Smooth muscle cell (in vitro differentiated cells): ENCODE data around the gene HPN. TPM values are rescaled to one million over a fixed set of nuclear protein-coding genes. Genes with fewer than 3 reads are reported as not detected.

Experiments
- DNase-seq: peaks from one replicate; lab custom pipeline; 2025; ENCODE audit not compliant: unreplicated experiment; lab: John Stamatoyannopoulos, UW
- H2AFZ ChIP-seq: fragments of 200-600 bp; sonication (generic); 2 replicates; pipeline ENCODE4 v1.6.0; 2016; ENCODE audit warnings: antibody characterized with exemption, low read depth, mild to moderate bottlenecking
- H3F3A ChIP-seq: fragments of 200-600 bp; sonication (generic); 2 replicates; pipeline ENCODE4 v1.6.0; 2017; ENCODE audit warnings: antibody characterized with exemption, low read depth
- H3K27ac ChIP-seq: fragments of 200-600 bp; sonication (generic); 2 replicates; pipeline ENCODE4 v1.5.1; 2016; ENCODE audit warnings: low read depth, mild to moderate bottlenecking
- H3K27me3 ChIP-seq: fragments of 200-600 bp; sonication (generic); 2 replicates; pipeline ENCODE4 v1.6.1; 2016; ENCODE audit warnings: low read depth, mild to moderate bottlenecking
- H3K36me3 ChIP-seq: fragments of 200-600 bp; sonication (generic); 2 replicates; pipeline ENCODE4 v1.5.1; 2016; ENCODE audit warnings: low read depth
- H3K4me1 ChIP-seq: fragments of 200-600 bp; sonication (generic); 2 replicates; pipeline ENCODE4 v1.5.1; 2016; ENCODE audit warnings: low read depth
- H3K4me2 ChIP-seq: fragments of 200-600 bp; sonication (generic); 2 replicates; pipeline ENCODE4 v1.6.0; 2016; ENCODE audit warnings: mild to moderate bottlenecking
- H3K4me3 ChIP-seq: fragments of 200-600 bp; sonication (generic); 2 replicates; pipeline ENCODE4 v1.5.1; 2016; ENCODE audit warnings: mild to moderate bottlenecking
- H3K79me2 ChIP-seq: fragments of 200-600 bp; sonication (generic); 2 replicates; pipeline ENCODE4 v1.6.0; 2016; ENCODE audit warnings: low read depth, mild to moderate bottlenecking
- H3K9ac ChIP-seq: fragments of 200-600 bp; sonication (generic); 2 replicates; pipeline ENCODE4 v1.6.0; 2016; ENCODE audit warnings: low read depth
- H3K9me3 ChIP-seq: fragments of 200-600 bp; sonication (generic); replicated peaks from 2 replicates; pipeline ENCODE4 v1.5.1; 2016; ENCODE audit warnings: low read depth
- H4K20me1 ChIP-seq: fragments of 200-600 bp; sonication (generic); 2 replicates; pipeline ENCODE4 v1.6.0; 2016; ENCODE audit warnings: low read depth
- WGBS: methylation state at CpG from one replicate; pipeline ENCODE4 v1.1.7; 2016; ENCODE audit warnings: low lambda C conversion rate; 5-methylcytosine and 5-hydroxymethylcytosine counted together
- polyA plus RNA-seq: library from polyadenylated mRNA; unstranded; fragments of >200 nt; fragmentation: Nextera tagmentation; extraction: Ambion mirVana; gene quantifications from 2 replicates; pipeline ENCODE4 v1.2.1, GENCODE V29; 2016
- total RNA-seq: library from RNA; depleted of rRNA; stranded (reverse); fragments of >200 nt; gene quantifications from 2 replicates; pipeline ENCODE4 v1.2.3, GENCODE V29; 2014
- TF ChIP-seq, protein P1 (sequence below): fragments of 200-600 bp; sonication (generic); IDR thresholded peaks from 2 replicates; pipeline ENCODE4 v1.5.1; 2017; ENCODE audit warnings: borderline replicate concordance, mild to moderate bottlenecking, antibody characterized with exemption; ENCODE audit not compliant: insufficient read depth, poor library complexity, severe bottlenecking

Gene HPN
- total and polyA plus RNA-seq, 2 experiments from 2014 or later, result 1.3 to 4.1 TPM

DNA sequence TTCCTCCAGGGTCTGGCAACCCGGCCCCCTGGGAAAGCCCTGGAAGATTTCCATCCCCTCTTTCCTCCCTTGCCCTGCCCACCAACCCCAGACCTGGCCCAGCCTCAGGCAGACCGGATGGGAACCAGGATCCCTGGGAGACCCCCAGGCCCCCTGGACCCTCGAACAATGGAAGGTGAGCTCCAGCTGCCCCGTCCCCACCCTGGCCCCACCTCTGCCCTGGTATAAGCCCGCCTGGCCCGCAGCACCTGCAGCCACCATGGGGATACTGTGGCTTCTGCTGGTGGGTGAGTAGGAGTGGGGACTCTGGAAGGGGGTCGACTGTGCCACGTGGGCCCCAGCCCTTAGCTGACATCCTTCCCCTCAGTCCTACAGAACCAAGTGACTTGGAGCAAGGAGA is 32.4 kb downstream of the HPN start:
- Histone ChIP-seq H3K27me3 (no peaks in the 10 kb centered on the region), H3K79me2 (no peaks in the 10 kb centered on the region), H3K9me3 (no peaks in the 10 kb centered on the region), H3K36me3 (no peaks in the 10 kb centered on the region), H3K4me2 (no peak overlapping the region), H3K9ac (no peak overlapping the region), H2AFZ (no peak overlapping the region), H4K20me1 (no peaks in the 10 kb centered on the region), H3K4me1 (peaks cover under 1% of the 10 kb centered on the region), H3F3A (no peaks in the 10 kb centered on the region), H3K4me3 (no peak overlapping the region), H3K27ac (no peak overlapping the region)
- WGBS, result 89% methylated on average over 6 of the region's 8 CpGs
- DNase-seq, result no peak
- TF ChIP-seq, protein P1, sequence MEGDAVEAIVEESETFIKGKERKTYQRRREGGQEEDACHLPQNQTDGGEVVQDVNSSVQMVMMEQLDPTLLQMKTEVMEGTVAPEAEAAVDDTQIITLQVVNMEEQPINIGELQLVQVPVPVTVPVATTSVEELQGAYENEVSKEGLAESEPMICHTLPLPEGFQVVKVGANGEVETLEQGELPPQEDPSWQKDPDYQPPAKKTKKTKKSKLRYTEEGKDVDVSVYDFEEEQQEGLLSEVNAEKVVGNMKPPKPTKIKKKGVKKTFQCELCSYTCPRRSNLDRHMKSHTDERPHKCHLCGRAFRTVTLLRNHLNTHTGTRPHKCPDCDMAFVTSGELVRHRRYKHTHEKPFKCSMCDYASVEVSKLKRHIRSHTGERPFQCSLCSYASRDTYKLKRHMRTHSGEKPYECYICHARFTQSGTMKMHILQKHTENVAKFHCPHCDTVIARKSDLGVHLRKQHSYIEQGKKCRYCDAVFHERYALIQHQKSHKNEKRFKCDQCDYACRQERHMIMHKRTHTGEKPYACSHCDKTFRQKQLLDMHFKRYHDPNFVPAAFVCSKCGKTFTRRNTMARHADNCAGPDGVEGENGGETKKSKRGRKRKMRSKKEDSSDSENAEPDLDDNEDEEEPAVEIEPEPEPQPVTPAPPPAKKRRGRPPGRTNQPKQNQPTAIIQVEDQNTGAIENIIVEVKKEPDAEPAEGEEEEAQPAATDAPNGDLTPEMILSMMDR, result no peak

- Histone ChIP-seq H4K20me1 (no peaks in the 10 kb centered on the region), H3K9me3 (no peaks in the 10 kb centered on the region), H3K4me3 (no peak overlapping the region), H3K9ac (no peak overlapping the region), H3K4me2 (no peak overlapping the region), H3K4me1 (no peaks in the 10 kb centered on the region), H3F3A (no peaks in the 10 kb centered on the region), H2AFZ (no peak overlapping the region), H3K27me3 (no peaks in the 10 kb centered on the region), H3K27ac (no peak overlapping the region), H3K36me3 (no peaks in the 10 kb centered on the region), H3K79me2 (no peaks in the 10 kb centered on the region)
- no peak for DNase-seq
- TF ChIP-seq, protein P1, result no peak
- WGBS, result 92% methylated on average over 21 of the region's 21 CpGs
Measured at GRCh38 chr19:35074426-35075201, 33.1 kb downstream of the HPN start.

DNA sequence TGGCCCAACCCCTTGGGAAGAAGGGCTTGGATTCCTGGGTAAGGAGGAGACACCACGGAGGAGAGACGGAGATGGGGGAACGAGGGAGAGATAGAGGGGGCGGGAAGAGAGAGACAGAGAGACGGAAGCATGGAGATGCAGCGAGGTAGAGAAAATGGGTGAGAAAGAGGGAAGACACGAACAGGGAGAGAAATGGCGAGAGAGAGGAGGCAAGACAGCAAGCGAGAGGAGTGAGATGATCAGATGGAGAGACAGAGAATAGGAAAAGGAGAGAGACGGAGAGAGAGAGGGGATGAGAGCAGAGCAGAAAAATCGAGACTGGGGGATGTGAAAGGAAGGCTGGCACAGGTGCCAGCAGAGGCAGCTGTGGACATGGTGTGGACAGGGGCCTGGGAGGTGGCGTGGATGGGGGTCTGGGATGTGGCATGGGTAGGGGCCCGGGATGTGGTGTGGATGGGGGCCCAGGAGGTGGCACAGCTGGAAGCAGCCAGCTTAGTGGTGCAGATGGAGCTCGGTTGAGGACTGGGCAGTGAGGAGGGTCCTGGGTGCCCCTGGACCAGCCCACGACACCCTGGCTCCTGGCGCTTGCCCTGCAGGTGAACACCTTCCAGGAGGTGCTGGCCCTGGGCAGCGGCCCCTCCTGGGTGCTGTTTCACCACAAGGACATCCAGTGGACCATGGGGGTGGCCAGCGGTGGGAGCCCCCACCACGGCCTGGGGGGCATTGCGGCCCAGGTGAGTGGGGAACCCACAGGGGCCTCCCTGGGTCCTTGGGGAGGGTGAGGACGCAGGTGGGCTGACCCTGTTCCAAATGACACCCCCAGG is 33.9 kb downstream of the HPN start:
- H3K27me3 ChIP-seq, result no peaks in the 10 kb centered on the region
- no peak overlapping the region for H3K27ac ChIP-seq
- DNase-seq, result no peak
- H3K9ac ChIP-seq, result no peak overlapping the region
- no peak overlapping the region for H2AFZ ChIP-seq
- no peaks in the 10 kb centered on the region for H3K4me1 ChIP-seq
- TF ChIP-seq, protein P1, result no peak
- H3F3A ChIP-seq, result no peaks in the 10 kb centered on the region
- H3K79me2 ChIP-seq, result no peaks in the 10 kb centered on the region
- no peaks in the 10 kb centered on the region for H3K36me3 ChIP-seq
- H3K4me3 ChIP-seq, result no peak overlapping the region
- 90% methylated on average over 18 of the region's 21 CpGs for WGBS
- H3K9me3 ChIP-seq, result no peaks in the 10 kb centered on the region
- no peaks in the 10 kb centered on the region for H4K20me1 ChIP-seq
- H3K4me2 ChIP-seq, result no peak overlapping the region
